ENCODE data around the gene ID2.

The ID2 gene

GRCh38 chr2:8679827-8680731 lies 1.8 kb upstream of the ID2 start:
- Histone ChIP-seq H3K36me3 (ENCODE audit: control insufficient read depth, insufficient read depth, low read length) (peaks cover 9% of the 10 kb centered on the region), H3K27me3 (ENCODE audit: control insufficient read depth, insufficient read depth, low read length) (no peaks in the 10 kb centered on the region), H3K9me3 (ENCODE audit: control insufficient read depth, low read length) (no peaks in the 10 kb centered on the region), H3K4me2 (ENCODE audit: low read length) (peak overlapping the region; percentile 99), H3K27ac (peak overlapping the region; percentile 99), H3K4me3 (ENCODE audit: low read depth, low read length) (peak overlapping the region; percentile 98), H2AFZ (no peak overlapping the region), H3K9ac (peak overlapping the region; percentile 98), H3K79me2 (peaks cover 28% of the 10 kb centered on the region), H3K4me1 (peaks cover 14% of the 10 kb centered on the region)
- no peak for TF ChIP-seq CTCF (IDR thresholded peaks at IDR 0.05)

GRCh38 chr2:8680822-8681760 lies 765 bp upstream of the ID2 start:
- Histone ChIP-seq H3K27me3 (ENCODE audit: control insufficient read depth, insufficient read depth, low read length) (no peaks in the 10 kb centered on the region), H3K36me3 (ENCODE audit: control insufficient read depth, insufficient read depth, low read length) (peaks cover 9% of the 10 kb centered on the region), H3K9ac (peak overlapping the region; percentile 55), H3K79me2 (peaks cover 26% of the 10 kb centered on the region), H3K4me1 (peaks cover 4% of the 10 kb centered on the region), H3K27ac (peak overlapping the region; percentile 99), H2AFZ (peak overlapping the region; percentile 14), H3K4me3 (ENCODE audit: low read depth, low read length) (peak overlapping the region; percentile 98), H3K4me2 (ENCODE audit: low read length) (peak overlapping the region; percentile 99), H3K9me3 (ENCODE audit: control insufficient read depth, low read length) (no peaks in the 10 kb centered on the region)
- peak; percentile 13 for TF ChIP-seq CTCF (IDR thresholded peaks at IDR 0.05)

GRCh38 chr2:8682719-8683667 lies 1.1 kb downstream of the ID2 start:
- Histone ChIP-seq H2AFZ (no peak overlapping the region), H3K4me3 (ENCODE audit: low read depth, low read length) (peak overlapping the region; percentile 99), H3K27ac (peak overlapping the region; percentile 99), H3K27me3 (ENCODE audit: control insufficient read depth, insufficient read depth, low read length) (no peaks in the 10 kb centered on the region), H3K4me2 (ENCODE audit: low read length) (peak overlapping the region; percentile 66), H3K4me1 (no peaks in the 10 kb centered on the region), H3K79me2 (peaks cover 28% of the 10 kb centered on the region), H3K9ac (peak overlapping the region; percentile 97), H3K9me3 (ENCODE audit: control insufficient read depth, low read length) (no peaks in the 10 kb centered on the region), H3K36me3 (ENCODE audit: control insufficient read depth, insufficient read depth, low read length) (peaks cover 9% of the 10 kb centered on the region)
- TF ChIP-seq CTCF (IDR thresholded peaks at IDR 0.05): no peak

GRCh38 chr2:8684540-8684877 lies 2.7 kb downstream of the ID2 start:
- Histone ChIP-seq H3K27ac (peak overlapping the region; percentile 99), H3K27me3 (ENCODE audit: control insufficient read depth, insufficient read depth, low read length) (no peaks in the 10 kb centered on the region), H3K9me3 (ENCODE audit: control insufficient read depth, low read length) (no peaks in the 10 kb centered on the region), H3K9ac (peak overlapping the region; percentile 97), H2AFZ (no peak overlapping the region), H3K4me1 (no peaks in the 10 kb centered on the region), H3K4me2 (ENCODE audit: low read length) (peak overlapping the region; percentile 66), H3K4me3 (ENCODE audit: low read depth, low read length) (peak overlapping the region; percentile 99), H3K36me3 (ENCODE audit: control insufficient read depth, insufficient read depth, low read length) (peaks cover 9% of the 10 kb centered on the region), H3K79me2 (peaks cover 28% of the 10 kb centered on the region)
- TF ChIP-seq CTCF (IDR thresholded peaks at IDR 0.05): no peak
